Lower leg skin (tissue), 4 donors: ENCODE measurements around the gene DCAF15. TPM values are rescaled to one million over a fixed set of nuclear protein-coding genes. Genes with fewer than 3 reads are reported as not detected.

Experiments used
- DNase-seq, 2 donors: peaks; one replicate each; pipeline ENCODE4 v3.0.0-alpha.2; 2019; ENCODE audit warnings: low spot score in 2 of 2
- H3K4me3 ChIP-seq: fragments of 200-600 bp; sonication (generic); 2 replicates; pipeline ENCODE4 v1.5.1; 2017; ENCODE audit warnings: mild to moderate bottlenecking, low read depth; ENCODE audit not compliant: poor library complexity, severe bottlenecking
- POLR2A ChIP-seq, 2 donors: fragments of 450-650 bp; IDR thresholded peaks; one replicate each; pipeline ENCODE4 v1.6.1; 2016 to 2017; ENCODE audit warnings: antibody characterized with exemption in 2 of 2, mild to moderate bottlenecking in 1 of 2, moderate library complexity in 1 of 2
- WGBS, 2 donors: methylation state at CpG; one replicate each; pipeline ENCODE4 v1.1.5; 2018; 5-methylcytosine and 5-hydroxymethylcytosine counted together
- intact Hi-C: fragments of 100-400 bp; cut with DNase I; formaldehyde crosslinking; loops from one replicate; pipeline ENCODE4 v1.15.0; 2023; ENCODE audit warnings: low total_unique reads
- total RNA-seq, 4 donors: library from RNA; depleted of rRNA; stranded (reverse); fragments of >200 nt; gene quantifications; one replicate each; pipeline ENCODE4 v1.1.0, GENCODE V29; 2016
- TF ChIP-seq, protein P1 (sequence below), 3 donors: fragments of 450-650 bp; IDR thresholded peaks; one replicate each; pipeline ENCODE4 v1.5.1; 2016; ENCODE audit warnings: antibody characterized with exemption in 3 of 3, mild to moderate bottlenecking in 3 of 3, moderate library complexity in 2 of 3

Gene DCAF15
- total RNA-seq, 4 donors from 2014 or later: 31.8 to 51.7 (median 43.0) TPM

DNA sequence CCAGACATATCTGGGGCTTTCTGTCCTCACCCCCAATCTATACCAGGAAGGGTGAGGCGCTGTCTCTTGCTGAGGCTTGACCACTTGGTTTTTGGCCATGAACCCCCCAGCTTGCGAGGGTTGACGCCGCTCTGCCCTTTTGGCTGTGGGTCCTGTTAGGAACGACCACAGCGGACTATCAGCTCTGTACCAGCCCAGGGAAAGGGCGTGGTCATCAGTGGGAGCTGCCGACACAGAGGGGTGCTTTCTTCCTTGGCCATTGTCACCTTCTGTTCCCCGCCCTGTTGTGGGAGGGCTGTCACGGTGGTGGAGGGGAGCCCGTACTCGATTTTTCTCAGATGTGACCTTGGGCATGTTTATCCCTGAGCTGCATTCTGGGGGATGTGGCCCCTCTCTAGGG, 5.7 kb downstream of the DCAF15 start:
- intact Hi-C loops: loop anchor here (10.0 kb wide), 1 partner anchor 1137 kb away; no protein-coding TSS in a partner anchor
- 78% methylated on average over 12 of the region's 12 CpGs for WGBS, 2 donors
- H3K4me3 ChIP-seq: no peak overlapping the region
- no peak for DNase-seq
- TF ChIP-seq, protein P1, sequence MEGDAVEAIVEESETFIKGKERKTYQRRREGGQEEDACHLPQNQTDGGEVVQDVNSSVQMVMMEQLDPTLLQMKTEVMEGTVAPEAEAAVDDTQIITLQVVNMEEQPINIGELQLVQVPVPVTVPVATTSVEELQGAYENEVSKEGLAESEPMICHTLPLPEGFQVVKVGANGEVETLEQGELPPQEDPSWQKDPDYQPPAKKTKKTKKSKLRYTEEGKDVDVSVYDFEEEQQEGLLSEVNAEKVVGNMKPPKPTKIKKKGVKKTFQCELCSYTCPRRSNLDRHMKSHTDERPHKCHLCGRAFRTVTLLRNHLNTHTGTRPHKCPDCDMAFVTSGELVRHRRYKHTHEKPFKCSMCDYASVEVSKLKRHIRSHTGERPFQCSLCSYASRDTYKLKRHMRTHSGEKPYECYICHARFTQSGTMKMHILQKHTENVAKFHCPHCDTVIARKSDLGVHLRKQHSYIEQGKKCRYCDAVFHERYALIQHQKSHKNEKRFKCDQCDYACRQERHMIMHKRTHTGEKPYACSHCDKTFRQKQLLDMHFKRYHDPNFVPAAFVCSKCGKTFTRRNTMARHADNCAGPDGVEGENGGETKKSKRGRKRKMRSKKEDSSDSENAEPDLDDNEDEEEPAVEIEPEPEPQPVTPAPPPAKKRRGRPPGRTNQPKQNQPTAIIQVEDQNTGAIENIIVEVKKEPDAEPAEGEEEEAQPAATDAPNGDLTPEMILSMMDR (IDR thresholded peaks at IDR 0.05): no peak
- TF ChIP-seq POLR2A (IDR thresholded peaks at IDR 0.05): no peak

DNA sequence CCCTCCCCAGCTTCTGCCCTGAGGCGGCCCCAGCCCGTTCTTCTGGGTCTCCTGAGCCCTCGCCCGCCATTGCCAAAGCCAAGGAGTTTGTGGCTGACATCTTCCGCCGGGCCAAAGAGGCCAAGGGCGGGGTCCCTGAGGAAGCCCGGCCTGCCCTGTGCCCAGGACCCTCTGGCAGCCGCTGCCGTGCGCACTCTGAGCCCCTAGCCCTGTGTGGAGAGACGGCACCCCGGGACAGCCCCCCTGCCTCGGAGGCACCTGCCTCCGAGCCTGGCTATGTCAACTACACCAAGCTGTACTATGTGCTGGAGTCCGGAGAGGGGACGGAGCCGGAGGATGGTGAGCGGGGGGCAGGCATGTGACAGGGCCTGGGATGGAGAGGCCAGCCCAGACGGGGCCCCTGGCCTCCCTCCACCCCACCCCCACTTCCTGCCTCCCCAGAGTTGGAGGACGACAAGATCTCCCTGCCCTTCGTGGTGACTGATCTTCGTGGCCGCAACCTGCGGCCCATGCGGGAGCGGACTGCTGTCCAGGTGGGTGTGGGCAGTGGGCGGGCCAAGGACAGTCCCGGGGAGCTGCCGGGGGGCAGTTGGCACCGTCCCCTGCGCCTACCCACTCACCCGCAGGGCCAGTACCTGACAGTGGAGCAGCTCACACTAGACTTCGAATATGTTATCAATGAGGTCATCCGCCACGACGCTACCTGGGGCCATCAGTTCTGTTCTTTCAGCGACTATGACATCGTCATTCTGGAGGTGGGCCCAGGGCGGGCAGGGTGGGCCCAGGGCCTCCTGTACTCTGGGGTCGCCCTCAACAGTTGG, 7.0 kb downstream of the DCAF15 start:
- intact Hi-C loops: loop anchor here (10.0 kb wide), 1 partner anchor 1135 kb away; no protein-coding TSS in a partner anchor
- no peak for DNase-seq
- 86 to 88% methylated on average over 31 to 38 of the region's 41 CpGs for WGBS, 2 donors

DNA sequence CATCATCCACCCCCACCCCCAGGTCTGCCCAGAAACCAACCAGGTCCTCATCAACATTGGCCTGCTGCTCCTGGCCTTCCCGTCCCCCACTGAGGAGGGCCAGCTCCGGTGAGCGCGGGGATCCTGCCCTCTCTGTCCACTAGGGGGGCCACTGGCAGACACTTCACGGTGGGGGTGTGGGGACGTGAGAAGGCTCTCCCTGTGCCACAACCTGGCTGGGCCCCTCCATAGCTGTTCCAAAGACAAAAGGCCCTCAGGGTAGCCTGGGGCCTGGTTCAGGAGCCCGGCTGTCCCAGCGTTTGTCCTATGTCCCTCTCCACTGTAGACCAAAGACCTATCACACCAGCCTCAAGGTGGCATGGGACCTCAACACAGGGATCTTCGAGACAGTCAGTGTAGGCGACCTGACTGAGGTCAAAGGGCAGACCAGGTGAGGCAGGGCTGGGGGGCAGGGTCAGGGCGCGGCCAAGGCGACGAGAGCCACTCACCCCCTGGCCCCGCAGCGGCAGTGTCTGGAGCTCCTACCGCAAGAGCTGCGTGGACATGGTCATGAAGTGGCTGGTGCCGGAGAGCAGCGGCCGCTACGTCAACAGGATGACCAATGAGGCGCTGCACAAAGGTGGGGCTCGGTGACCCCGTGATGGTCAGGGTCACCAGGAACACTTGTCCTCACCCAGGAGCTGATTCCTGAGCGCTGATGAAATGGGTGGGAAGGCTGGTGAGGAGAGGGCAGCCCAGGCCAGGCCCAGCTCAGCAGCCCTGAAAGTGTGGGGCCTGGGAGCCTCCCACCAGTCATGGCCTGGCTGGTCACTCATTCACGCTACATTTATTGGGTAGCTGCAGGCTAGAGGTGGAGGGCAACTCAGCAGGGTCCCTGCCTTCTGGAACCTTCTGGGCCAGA, 7.9 kb downstream of the DCAF15 start:
- intact Hi-C loops: loop anchor here (10.0 kb wide), 2 partner anchors 95 to 1135 kb away; no protein-coding TSS in a partner anchor
- WGBS, 2 donors: 87 to 91% methylated on average over 21 to 27 of the region's 27 CpGs
- DNase-seq: no peak
- no peak overlapping the region for H3K4me3 ChIP-seq
- no peak for TF ChIP-seq POLR2A (IDR thresholded peaks at IDR 0.05)

More for the DNA sequence above, 7.0 kb downstream of the DCAF15 start:
- H3K4me3 ChIP-seq: no peak overlapping the region
- TF ChIP-seq POLR2A (IDR thresholded peaks at IDR 0.05): no peak
- TF ChIP-seq, protein P1 (IDR thresholded peaks at IDR 0.05): no peak

DNA sequence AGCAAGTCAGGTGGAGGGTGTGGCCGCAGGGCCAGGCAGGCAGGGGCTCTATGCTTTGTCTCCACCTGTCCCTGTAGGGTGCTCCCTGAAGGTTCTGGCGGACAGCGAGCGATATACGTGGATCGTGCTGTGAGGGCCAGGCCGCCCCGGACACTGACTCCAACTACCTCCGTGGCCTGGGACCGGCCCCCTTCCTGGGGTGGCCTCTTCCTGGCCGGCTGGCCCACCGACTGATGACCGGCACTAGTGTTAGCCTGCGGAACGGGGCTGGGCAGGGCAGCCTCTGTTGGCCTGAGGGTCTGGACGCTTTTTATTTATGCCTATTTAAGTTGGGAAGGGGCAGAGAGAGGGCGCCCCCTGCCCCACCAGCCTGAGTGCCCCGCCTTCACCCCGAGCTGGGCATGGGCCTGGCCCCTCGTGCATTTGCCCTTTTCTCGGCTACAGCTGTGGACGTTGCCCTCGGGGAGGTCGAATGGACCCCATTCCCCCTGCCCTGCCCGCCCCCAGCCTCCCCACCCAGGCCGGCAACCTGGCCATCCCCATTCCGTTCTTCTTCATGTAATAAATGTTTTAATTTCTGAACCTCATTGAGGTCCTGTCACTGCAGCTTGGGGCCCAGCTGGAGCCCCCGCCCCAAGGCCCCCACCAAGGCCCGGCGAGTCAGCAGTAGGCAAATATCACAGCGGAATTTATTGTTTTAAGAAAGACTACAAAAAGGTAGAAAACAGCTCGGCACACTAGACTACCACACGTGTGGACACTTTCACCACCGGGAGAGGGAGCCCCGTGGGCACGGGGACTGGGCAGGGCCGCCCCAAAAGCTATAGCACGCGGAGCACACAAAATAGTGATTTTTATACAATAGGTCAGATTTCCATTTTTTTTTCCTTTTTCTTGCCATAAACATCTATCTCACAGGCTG, 8.8 kb downstream of the DCAF15 start:
- H3K4me3 ChIP-seq: no peak overlapping the region
- no peak for TF ChIP-seq POLR2A (IDR thresholded peaks at IDR 0.05)
- TF ChIP-seq, protein P1 (IDR thresholded peaks at IDR 0.05): no peak
- 90 to 92% methylated on average over 39 of the region's 39 CpGs for WGBS, 2 donors
- no peak for DNase-seq
- intact Hi-C loops: loop anchor here (10.0 kb wide), 1 partner anchor 94 kb away; no protein-coding TSS in a partner anchor

DNA sequence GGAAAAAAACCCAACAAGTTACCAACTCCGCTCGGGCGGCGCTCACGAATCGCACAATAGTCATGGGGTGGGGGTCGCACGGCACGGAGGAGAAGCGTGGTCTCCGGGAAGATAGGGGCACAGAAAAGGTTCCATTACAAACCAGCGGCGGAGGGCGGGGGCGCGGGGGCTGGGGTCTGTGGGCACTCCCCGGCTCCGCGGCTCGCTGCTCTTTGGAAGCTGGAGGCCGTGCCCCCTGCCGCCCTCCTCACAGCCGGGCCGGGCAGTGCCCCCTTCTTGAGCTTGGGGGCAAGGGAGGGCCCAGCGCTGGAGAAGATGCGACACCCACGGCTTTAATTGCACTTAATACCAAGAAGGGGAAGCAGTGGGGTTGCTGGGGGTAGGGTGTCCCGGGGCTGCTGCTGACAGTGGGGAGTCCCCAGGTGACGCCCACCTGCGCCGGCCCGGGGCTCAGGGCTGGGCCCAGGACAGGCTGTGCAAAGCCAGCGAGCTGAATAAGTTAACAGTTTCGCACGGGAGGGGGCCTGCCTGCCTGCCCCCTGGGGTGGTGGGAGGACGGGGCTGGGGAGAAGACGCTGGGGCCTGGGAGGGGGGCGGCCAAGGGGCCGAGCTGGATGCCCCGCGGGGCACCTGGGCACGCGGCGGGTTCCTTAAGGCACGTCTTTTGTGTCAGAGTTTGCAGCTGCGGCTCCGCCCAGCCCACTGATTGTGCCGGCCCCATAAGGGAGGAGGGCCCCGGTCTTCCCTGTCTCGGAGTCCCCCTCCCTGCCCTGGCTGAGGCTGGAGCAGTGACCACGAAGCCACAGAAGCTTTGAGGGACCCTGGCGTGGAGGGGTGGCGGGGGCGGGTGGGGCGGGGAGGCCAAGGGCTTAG, 9.8 kb downstream of the DCAF15 start:
- no peak for DNase-seq
- H3K4me3 ChIP-seq: no peak overlapping the region
- intact Hi-C loops: loop anchor here (10.0 kb wide), 1 partner anchor 93 kb away; no protein-coding TSS in a partner anchor
- no peak for TF ChIP-seq POLR2A (IDR thresholded peaks at IDR 0.05)
- TF ChIP-seq, protein P1 (IDR thresholded peaks at IDR 0.05): no peak
- 71 to 78% methylated on average over 43 to 47 of the region's 55 CpGs for WGBS, 2 donors
